CD4-positive, alpha-beta T cell treated with Interferon gamma for 1 hour (primary cell): ENCODE measurements around the gene ZFP92.

Experiments used
- DNase-seq: peaks from one replicate; pipeline ENCODE4 v3.0.0-alpha.2; 2020

Gene ZFP92

GRCh38 chrX:153409414-153410101 is 1.7 kb upstream of the ZFP92 start:
- DNase-seq = no peak

- DNase-seq = no peak
These were observed 899 bp upstream of the ZFP92 start for GRCh38 chrX:153410373-153410772.

- DNase-seq = no peak
These were observed 401 bp upstream of the ZFP92 start for GRCh38 chrX:153410888-153411254.

GRCh38 chrX:153411988-153412574 is 809 bp downstream of the ZFP92 start:
- no peak for DNase-seq

- DNase-seq = no peak
These were observed 1.8 kb downstream of the ZFP92 start for GRCh38 chrX:153412746-153413720.

- no peak for DNase-seq
These were observed 2.5 kb downstream of the ZFP92 start for GRCh38 chrX:153413731-153414130.

- DNase-seq = no peak
These were observed 3.7 kb downstream of the ZFP92 start for GRCh38 chrX:153414856-153415510.

GRCh38 chrX:153416781-153417450 is 5.6 kb downstream of the ZFP92 start:
- no peak for DNase-seq

- no peak for DNase-seq
These were observed 6.4 kb downstream of the ZFP92 start for GRCh38 chrX:153417637-153418036.

- DNase-seq = no peak
These were observed 9.8 kb downstream of the ZFP92 start for GRCh38 chrX:153420851-153421599.

- DNase-seq = no peak
These were observed 10.6 kb downstream of the ZFP92 start for GRCh38 chrX:153421856-153422255.

GRCh38 chrX:153423652-153424051 is 12.4 kb downstream of the ZFP92 start:
- DNase-seq = no peak

GRCh38 chrX:153426204-153426603 is 14.9 kb downstream of the ZFP92 start:
- no peak for DNase-seq

- no peak for DNase-seq
These were observed 19.5 kb downstream of the ZFP92 start for GRCh38 chrX:153430796-153431195.

GRCh38 chrX:153433161-153433680 is 21.9 kb downstream of the ZFP92 start:
- no peak for DNase-seq

GRCh38 chrX:153433781-153434285 is 22.6 kb downstream of the ZFP92 start:
- no peak for DNase-seq

GRCh38 chrX:153434801-153435200 is 23.5 kb downstream of the ZFP92 start:
- no peak for DNase-seq

- DNase-seq = no peak
These were observed 24.6 kb downstream of the ZFP92 start for GRCh38 chrX:153435845-153436244.

GRCh38 chrX:153438532-153438931 is 27.3 kb downstream of the ZFP92 start:
- DNase-seq = no peak

GRCh38 chrX:153439977-153440376 is 28.7 kb downstream of the ZFP92 start:
- DNase-seq = no peak

GRCh38 chrX:153440556-153441135 is 29.4 kb downstream of the ZFP92 start:
- DNase-seq = no peak
